GM18868 (cell line): ENCODE data around the gene LRRN3.

Experiments
- ATAC-seq: cut with Tn5 transposase; IDR thresholded peaks from one replicate; pipeline ENCODE4 v1.9.1; 2021; ENCODE audit warnings: mild to moderate bottlenecking, moderate library complexity; ENCODE audit not compliant: unreplicated experiment

Gene LRRN3

GRCh38 chr7:111159426-111159825 lies 68.5 kb downstream of the LRRN3 start:
- no peak for ATAC-seq

GRCh38 chr7:111160297-111160696 lies 69.4 kb downstream of the LRRN3 start:
- no peak for ATAC-seq

- no peak for ATAC-seq
These were observed 71.8 kb downstream of the LRRN3 start for GRCh38 chr7:111162692-111163091.

GRCh38 chr7:111164442-111164841 lies 73.5 kb downstream of the LRRN3 start:
- no peak for ATAC-seq

GRCh38 chr7:111168182-111168581 lies 77.3 kb downstream of the LRRN3 start:
- ATAC-seq: no peak

- no peak for ATAC-seq
These were observed 81.8 kb downstream of the LRRN3 start for GRCh38 chr7:111172564-111173257.

GRCh38 chr7:111173528-111173927 lies 82.6 kb downstream of the LRRN3 start:
- no peak for ATAC-seq

GRCh38 chr7:111173990-111174389 lies 83.1 kb downstream of the LRRN3 start:
- ATAC-seq: peak; percentile 56

- ATAC-seq: no peak
These were observed 83.6 kb downstream of the LRRN3 start for GRCh38 chr7:111174510-111174909.
